HepG2 (cell line): ENCODE data around the gene C14orf180. TPM values are rescaled to one million over a fixed set of nuclear protein-coding genes. Genes with fewer than 3 reads are reported as not detected.

Source experiments
- ATAC-seq: fragments of 200-7000 bp; cut with Tn5 transposase; 3 replicates; pipeline ENCODE4 v1.9.1; 2020; ENCODE audit warnings: mild to moderate bottlenecking, moderate library complexity
- BruUV-seq: library from RNA; stranded (reverse); fragments of 400-500 nt; replicated peaks from 2 replicates; lab custom pipeline; 2021; lab: Mats Ljungman, UMichigan
- CTCF ChIA-PET: fragments of 300-600 bp; formaldehyde crosslinking; extraction: SDS; loops from one replicate; lab custom pipeline; 2021; ENCODE audit warnings: low total read pairs, inconsistent platforms, low intra/inter-chr PET ratio; lab: Yijun Ruan, JAX
- POLR2A ChIA-PET: fragments of 350-600 bp; sonication (Branson Sonifier 250); formaldehyde crosslinking; loops from one replicate; lab custom pipeline; 2020; ENCODE audit warnings: antibody characterized with exemption, inconsistent platforms; lab: Yijun Ruan, JAX
- DNase-seq: peaks from one replicate; pipeline ENCODE4 v3.0.0-alpha.2; 2015; ENCODE audit warnings: low spot score
- FAIRE-seq: peaks from 3 replicates; lab custom pipeline; 2011; peaks lifted over from hg19 to GRCh38; lab: Jason Lieb, UNC
- H2AFZ ChIP-seq: one replicate; pipeline ENCODE4 v1.6.1; 2011; ENCODE audit warnings: low read length, inconsistent platforms
- H3K27ac ChIP-seq: fragments of 300-600 bp; 3 replicates; pipeline ENCODE4 v1.8.0; 2011; ENCODE audit warnings: mixed run types, mild to moderate bottlenecking, mixed read lengths, low read length, inconsistent platforms; ENCODE audit not compliant: insufficient read depth; ENCODE audit errors: extremely low read length
- H3K27me3 ChIP-seq, 2 experiments: fragments of 200-600 bp in 1 of 2; 2 replicates in 1 of 2; 3 replicates in 1 of 2; pipeline versions ENCODE4 v1.6.0 to v1.8.0; 2011; ENCODE audit warnings: low read length in 2 of 2, mild to moderate bottlenecking in 2 of 2, moderate library complexity in 2 of 2, inconsistent platforms in 1 of 2; ENCODE audit not compliant: insufficient read depth in 2 of 2, control insufficient read depth in 1 of 2
- H3K36me3 ChIP-seq, 2 experiments: fragments of 200-600 bp in 1 of 2; replicated peaks in 1 of 2; 2 replicates in 1 of 2; 3 replicates in 1 of 2; pipeline versions ENCODE4 v1.5.1 to v1.8.0; 2011; ENCODE audit warnings: low read length in 2 of 2, inconsistent platforms in 1 of 2; ENCODE audit not compliant: insufficient read depth in 2 of 2, control insufficient read depth in 1 of 2
- H3K4me1 ChIP-seq: 2 replicates; pipeline ENCODE4 v1.5.1; 2012; ENCODE audit warnings: low read length, inconsistent platforms; ENCODE audit not compliant: insufficient read depth
- H3K4me2 ChIP-seq: 2 replicates; pipeline ENCODE4 v1.6.0; 2011; ENCODE audit warnings: low read depth, low read length, inconsistent platforms
- H3K4me3 ChIP-seq, 3 experiments: fragments of 200-600 bp in 1 of 3; sonication (generic), shearing (Covaris generic) in 1 of 3; replicated peaks in 1 of 3; 2 replicates each; pipeline ENCODE4 v1.5.1; 2011 to 2016; ENCODE audit warnings: low read length in 3 of 3, inconsistent platforms in 2 of 3, low read depth in 2 of 3, mild to moderate bottlenecking in 2 of 3, control low read depth in 1 of 3, mixed read lengths in 1 of 3; ENCODE audit not compliant: insufficient read depth in 1 of 3
- H3K79me2 ChIP-seq: one replicate; pipeline ENCODE4 v1.6.1; 2011; ENCODE audit warnings: low read length, inconsistent platforms; ENCODE audit not compliant: insufficient read depth
- H3K9ac ChIP-seq: 2 replicates; pipeline ENCODE4 v1.6.0; 2011; ENCODE audit warnings: mild to moderate bottlenecking, low read depth, low read length, inconsistent platforms; ENCODE audit not compliant: insufficient read depth
- H3K9me3 ChIP-seq: 2 replicates; pipeline ENCODE4 v1.5.1; 2012; ENCODE audit warnings: mild to moderate bottlenecking, low read length
- H4K20me1 ChIP-seq: 2 replicates; pipeline ENCODE4 v1.6.0; 2011; ENCODE audit warnings: inconsistent platforms, mild to moderate bottlenecking, low read length, moderate library complexity; ENCODE audit not compliant: insufficient read depth
- HOXA3 ChIP-seq: sonication (generic); formaldehyde crosslinking; IDR thresholded peaks from 2 replicates; pipeline ENCODE4 v1.5.0; 2020; ENCODE audit warnings: missing genetic modification reagents
- NFE2L2 ChIP-seq: fragments of 150-350 bp; IDR thresholded peaks from 2 replicates; pipeline ENCODE4 v1.6.1; 2014; ENCODE audit warnings: low read length
- NR2F1 ChIP-seq, 2 experiments: fragments of 450-650 bp in 1 of 2; formaldehyde crosslinking in 1 of 2; IDR thresholded peaks; 2 replicates each; pipeline versions ENCODE4 v1.5.0 to v1.6.1; 2016 to 2020; ENCODE audit warnings: mild to moderate bottlenecking in 1 of 2, missing compliant biosample characterization in 1 of 2, missing genetic modification reagents in 1 of 2, moderate library complexity in 1 of 2
- PTBP1 ChIP-seq: fragments of 200-400 bp; formaldehyde crosslinking; IDR thresholded peaks from 2 replicates; pipeline ENCODE4 v1.6.1; 2018; ENCODE audit warnings: low read length, low read depth; ENCODE audit not compliant: poor library complexity, severe bottlenecking
- SOX13 ChIP-seq, 3 experiments: fragments of 450-650 bp in 1 of 3; sonication (generic) in 1 of 3; formaldehyde crosslinking in 1 of 3; IDR thresholded peaks in 2 of 3; conservative IDR thresholded peaks in 1 of 3; 2 replicates each; pipeline versions ENCODE4 v1.5.0 to v1.6.1; 2016 to 2020; ENCODE audit warnings: antibody characterized with exemption in 1 of 3, mild to moderate bottlenecking in 1 of 3, missing compliant biosample characterization in 1 of 3, missing genetic modification reagents in 1 of 3, moderate library complexity in 1 of 3
- TEAD3 ChIP-seq: optimal IDR thresholded peaks from 2 replicates; pipeline ENCODE3; 2016; ENCODE audit warnings: borderline replicate concordance
- ZNF33B ChIP-seq: sonication (generic); formaldehyde crosslinking; IDR thresholded peaks from 2 replicates; pipeline ENCODE4 v1.5.1; 2020; ENCODE audit warnings: mild to moderate bottlenecking, missing genetic modification reagents
- ZNF367 ChIP-seq: sonication (generic); formaldehyde crosslinking; IDR thresholded peaks from 2 replicates; pipeline ENCODE4 v1.4.0; 2020; ENCODE audit warnings: missing genetic modification reagents, borderline replicate concordance
- ZNF788 ChIP-seq: sonication (generic); formaldehyde crosslinking; IDR thresholded peaks from 2 replicates; pipeline ENCODE4 v1.5.0; 2020; ENCODE audit warnings: mild to moderate bottlenecking, missing genetic modification reagents, borderline replicate concordance
- WGBS: methylation state at CpG from one replicate; pipeline ENCODE4 v1.1.6; 2017; ENCODE audit warnings: low lambda C conversion rate; 5-methylcytosine and 5-hydroxymethylcytosine counted together
- in situ Hi-C: cut with HindIII; loops from 2 replicates; pipeline ENCODE4 v1.10.0; 2017; ENCODE audit warnings: low pct_unique_long_range_greater_than_20kb; ENCODE audit not compliant: extremely low pct_ligation_motif_present
- intact Hi-C: fragments of 100-400 bp; cut with micrococcal nuclease; formaldehyde crosslinking; loops from one replicate; pipeline ENCODE4 v1.10.0; 2022; ENCODE audit not compliant: unreplicated experiment
- polyA plus RNA-seq, 8 experiments: library from polyadenylated mRNA; depleted of rRNA in 3 of 8; stranded (reverse) in 7 of 8; unstranded in 1 of 8; fragments of >200 nt; fragmentation: Illumina TruSeq in 4 of 8; extraction: Trizol in 4 of 8; gene quantifications; 2 replicates each; pipeline versions ENCODE4 v1.2.1 to v1.2.3, GENCODE V29; 2011 to 2016; ENCODE audit warnings: low read depth in 4 of 8, missing spikeins in 1 of 8, mixed read lengths in 1 of 8; ENCODE audit not compliant: insufficient read depth in 1 of 8
- total RNA-seq, 5 experiments: library from RNA; depleted of rRNA; stranded (reverse); fragments of >200 nt; fragmentation: Illumina TruSeq; extraction: Trizol; gene quantifications; 2 replicates each; pipeline ENCODE4 v1.2.3, GENCODE V29; 2016; ENCODE audit warnings: low read depth in 1 of 5
- TF ChIP-seq, protein P1 (sequence below): sonication (generic); formaldehyde crosslinking; IDR thresholded peaks from 2 replicates; pipeline ENCODE4 v1.8.1; 2023; ENCODE audit warnings: missing genetic modification reagents, inconsistent platforms, borderline replicate concordance
- TF ChIP-seq, protein P2 (sequence below): IDR thresholded peaks from 2 replicates; pipeline ENCODE4 v1.6.1; 2016; ENCODE audit warnings: missing compliant biosample characterization, missing genetic modification reagents, borderline replicate concordance
- TF ChIP-seq, protein P3 (sequence below): sonication (generic); IDR thresholded peaks from 2 replicates; pipeline ENCODE4 v1.6.1; 2016; ENCODE audit warnings: low read depth, borderline replicate concordance
- TF ChIP-seq, protein P4 (sequence below): sonication (generic); formaldehyde crosslinking; IDR thresholded peaks from 2 replicates; pipeline ENCODE4 v1.4.0; 2020; ENCODE audit warnings: missing genetic modification reagents
- TF ChIP-seq, protein P5 (sequence below): sonication (generic); formaldehyde crosslinking; conservative IDR thresholded peaks from 2 replicates; pipeline ENCODE4 v1.8.0; 2022; ENCODE audit warnings: missing genetic modification reagents

C14orf180 gene
- total and polyA plus RNA-seq, 2 of the 13 experiments (the other 11 are each of a cell fraction or from before 2014, with no cell fraction given), result not detected

DNA sequence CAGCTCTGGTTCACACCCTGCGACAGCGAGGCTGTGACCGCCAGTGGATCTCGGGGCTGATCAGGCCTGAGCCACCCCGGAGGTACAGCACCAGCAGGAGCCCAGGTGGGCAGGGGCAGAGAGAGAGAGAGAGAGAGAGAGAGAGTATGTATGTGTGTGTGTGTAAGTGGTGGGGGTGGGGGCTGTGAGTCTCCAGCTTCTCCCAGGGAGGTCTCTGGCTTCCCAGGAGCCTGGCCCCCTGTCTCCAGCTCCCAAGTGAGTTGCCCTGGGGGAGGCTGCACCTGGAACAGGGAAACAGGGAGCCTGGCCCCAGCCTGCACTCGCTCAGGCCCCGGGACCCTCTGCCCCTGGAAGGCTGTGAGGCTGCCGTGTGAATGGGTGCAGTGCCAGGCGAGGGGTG is 2.0 kb downstream of the C14orf180 start:
- Histone ChIP-seq H3K4me1 (peaks cover 14% of the 10 kb centered on the region), H2AFZ (no peak overlapping the region), H3K9ac (no peak overlapping the region), H3K9me3 (no peaks in the 10 kb centered on the region), H3K36me3 (no peaks in the 10 kb centered on the region), H3K4me3 (no peak overlapping the region), H3K4me2 (no peak overlapping the region), H4K20me1 (no peaks in the 10 kb centered on the region), H3K27ac (no peak overlapping the region), H3K79me2 (no peaks in the 10 kb centered on the region), H3K27me3 (peaks cover 25 to 84% of the 10 kb centered on the region in 2 experiments)
- TF ChIP-seq, protein P1, sequence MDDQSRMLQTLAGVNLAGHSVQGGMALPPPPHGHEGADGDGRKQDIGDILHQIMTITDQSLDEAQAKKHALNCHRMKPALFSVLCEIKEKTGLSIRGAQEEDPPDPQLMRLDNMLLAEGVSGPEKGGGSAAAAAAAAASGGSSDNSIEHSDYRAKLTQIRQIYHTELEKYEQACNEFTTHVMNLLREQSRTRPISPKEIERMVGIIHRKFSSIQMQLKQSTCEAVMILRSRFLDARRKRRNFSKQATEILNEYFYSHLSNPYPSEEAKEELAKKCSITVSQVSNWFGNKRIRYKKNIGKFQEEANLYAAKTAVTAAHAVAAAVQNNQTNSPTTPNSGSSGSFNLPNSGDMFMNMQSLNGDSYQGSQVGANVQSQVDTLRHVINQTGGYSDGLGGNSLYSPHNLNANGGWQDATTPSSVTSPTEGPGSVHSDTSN (CRISPR knock-in tag), result no peak
- TF ChIP-seq, protein P2, sequence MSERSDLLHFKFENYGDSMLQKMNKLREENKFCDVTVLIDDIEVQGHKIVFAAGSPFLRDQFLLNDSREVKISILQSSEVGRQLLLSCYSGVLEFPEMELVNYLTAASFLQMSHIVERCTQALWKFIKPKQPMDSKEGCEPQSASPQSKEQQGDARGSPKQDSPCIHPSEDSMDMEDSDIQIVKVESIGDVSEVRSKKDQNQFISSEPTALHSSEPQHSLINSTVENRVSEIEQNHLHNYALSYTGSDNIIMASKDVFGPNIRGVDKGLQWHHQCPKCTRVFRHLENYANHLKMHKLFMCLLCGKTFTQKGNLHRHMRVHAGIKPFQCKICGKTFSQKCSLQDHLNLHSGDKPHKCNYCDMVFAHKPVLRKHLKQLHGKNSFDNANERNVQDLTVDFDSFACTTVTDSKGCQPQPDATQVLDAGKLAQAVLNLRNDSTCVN, result no peak
- TF ChIP-seq, protein P3, sequence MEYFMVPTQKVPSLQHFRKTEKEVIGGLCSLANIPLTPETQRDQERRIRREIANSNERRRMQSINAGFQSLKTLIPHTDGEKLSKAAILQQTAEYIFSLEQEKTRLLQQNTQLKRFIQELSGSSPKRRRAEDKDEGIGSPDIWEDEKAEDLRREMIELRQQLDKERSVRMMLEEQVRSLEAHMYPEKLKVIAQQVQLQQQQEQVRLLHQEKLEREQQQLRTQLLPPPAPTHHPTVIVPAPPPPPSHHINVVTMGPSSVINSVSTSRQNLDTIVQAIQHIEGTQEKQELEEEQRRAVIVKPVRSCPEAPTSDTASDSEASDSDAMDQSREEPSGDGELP, result no peak
- TF ChIP-seq TEAD3 (CRISPR knock-in tag) (no peak), NFE2L2 (no peak), NR2F1 (CRISPR knock-in tag; IDR thresholded peaks at IDR 0.05) (no peak), ZNF367 (no peak), ZNF33B (CRISPR knock-in tag) (no peak), PTBP1 (no peak), SOX13 (IDR thresholded peaks at IDR 0.05) (no peak), SOX13 (CRISPR knock-in tag; conservative IDR thresholded peaks at IDR 0.05 in 1 of 2, IDR thresholded peaks at IDR 0.05 in 1 of 2) (no peak), HOXA3 (CRISPR knock-in tag) (no peak), ZNF788 (no peak)
- TF ChIP-seq, protein P4, sequence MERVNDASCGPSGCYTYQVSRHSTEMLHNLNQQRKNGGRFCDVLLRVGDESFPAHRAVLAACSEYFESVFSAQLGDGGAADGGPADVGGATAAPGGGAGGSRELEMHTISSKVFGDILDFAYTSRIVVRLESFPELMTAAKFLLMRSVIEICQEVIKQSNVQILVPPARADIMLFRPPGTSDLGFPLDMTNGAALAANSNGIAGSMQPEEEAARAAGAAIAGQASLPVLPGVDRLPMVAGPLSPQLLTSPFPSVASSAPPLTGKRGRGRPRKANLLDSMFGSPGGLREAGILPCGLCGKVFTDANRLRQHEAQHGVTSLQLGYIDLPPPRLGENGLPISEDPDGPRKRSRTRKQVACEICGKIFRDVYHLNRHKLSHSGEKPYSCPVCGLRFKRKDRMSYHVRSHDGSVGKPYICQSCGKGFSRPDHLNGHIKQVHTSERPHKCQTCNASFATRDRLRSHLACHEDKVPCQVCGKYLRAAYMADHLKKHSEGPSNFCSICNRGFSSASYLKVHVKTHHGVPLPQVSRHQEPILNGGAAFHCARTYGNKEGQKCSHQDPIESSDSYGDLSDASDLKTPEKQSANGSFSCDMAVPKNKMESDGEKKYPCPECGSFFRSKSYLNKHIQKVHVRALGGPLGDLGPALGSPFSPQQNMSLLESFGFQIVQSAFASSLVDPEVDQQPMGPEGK (CRISPR knock-in tag), result no peak
- TF ChIP-seq, protein P5, sequence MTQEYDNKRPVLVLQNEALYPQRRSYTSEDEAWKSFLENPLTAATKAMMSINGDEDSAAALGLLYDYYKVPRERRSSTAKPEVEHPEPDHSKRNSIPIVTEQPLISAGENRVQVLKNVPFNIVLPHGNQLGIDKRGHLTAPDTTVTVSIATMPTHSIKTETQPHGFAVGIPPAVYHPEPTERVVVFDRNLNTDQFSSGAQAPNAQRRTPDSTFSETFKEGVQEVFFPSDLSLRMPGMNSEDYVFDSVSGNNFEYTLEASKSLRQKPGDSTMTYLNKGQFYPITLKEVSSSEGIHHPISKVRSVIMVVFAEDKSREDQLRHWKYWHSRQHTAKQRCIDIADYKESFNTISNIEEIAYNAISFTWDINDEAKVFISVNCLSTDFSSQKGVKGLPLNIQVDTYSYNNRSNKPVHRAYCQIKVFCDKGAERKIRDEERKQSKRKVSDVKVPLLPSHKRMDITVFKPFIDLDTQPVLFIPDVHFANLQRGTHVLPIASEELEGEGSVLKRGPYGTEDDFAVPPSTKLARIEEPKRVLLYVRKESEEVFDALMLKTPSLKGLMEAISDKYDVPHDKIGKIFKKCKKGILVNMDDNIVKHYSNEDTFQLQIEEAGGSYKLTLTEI (CRISPR knock-in tag), result no peak
- ATAC-seq (no peak), DNase-seq (no peak), FAIRE-seq (no peak)
- ChIA-PET POLR2A (no interaction called here), CTCF (no interaction called here)
- in situ Hi-C loops, result no loop called here
- intact Hi-C loops, result no loop called here
- BruUV-seq, result no TSS peak
- WGBS, result 41% methylated on average over 5 of the region's 9 CpGs
